NCI-H128 (cell line): ENCODE measurements around the gene EIF4ENIF1.
"Not testable (repeated sequence)": the region's sequence is repeated elsewhere in the genome, so short reads cannot be mapped to it uniquely, and the experiment has no call there.

Experiments
- DNase-seq: peaks from one replicate; lab custom pipeline; 2025; ENCODE audit not compliant: unreplicated experiment; lab: John Stamatoyannopoulos, UW

Gene EIF4ENIF1

GRCh38 chr22:31445642-31446041, 44.0 kb downstream of the EIF4ENIF1 start:
- no peak for DNase-seq

- no peak for DNase-seq
These were observed 46.1 kb downstream of the EIF4ENIF1 start for GRCh38 chr22:31443516-31443915.

- no peak for DNase-seq
These were observed 46.7 kb downstream of the EIF4ENIF1 start for GRCh38 chr22:31442768-31443489.

- no peak for DNase-seq
These were observed 48.0 kb downstream of the EIF4ENIF1 start for GRCh38 chr22:31441652-31442051.

GRCh38 chr22:31440681-31441080, 49.0 kb downstream of the EIF4ENIF1 start:
- no peak for DNase-seq

GRCh38 chr22:31439808-31440207, 49.8 kb downstream of the EIF4ENIF1 start:
- no peak for DNase-seq

GRCh38 chr22:31436132-31436531, 53.5 kb downstream of the EIF4ENIF1 start:
- no peak for DNase-seq

GRCh38 chr22:31431950-31432349, 57.7 kb downstream of the EIF4ENIF1 start:
- no peak for DNase-seq

- no peak for DNase-seq
These were observed 64.2 kb downstream of the EIF4ENIF1 start for GRCh38 chr22:31425331-31426050.

- DNase-seq: not testable (repeated sequence)
These were observed 87.3 kb downstream of the EIF4ENIF1 start for GRCh38 chr22:31402350-31402749.

GRCh38 chr22:31400023-31400397, 89.6 kb downstream of the EIF4ENIF1 start:
- DNase-seq: no peak

- DNase-seq: peak; percentile 83
These were observed 90.2 kb downstream of the EIF4ENIF1 start, which contains the start of gene DRG1 for GRCh38 chr22:31399211-31400022. Gene DRG1 (plus strand): TSS chr22:31399604. CDS start chr22:31399684, 80 bp downstream.

- DNase-seq: no peak
These were observed 91.4 kb downstream of the EIF4ENIF1 start for GRCh38 chr22:31398231-31398630.

GRCh38 chr22:31394326-31394725, 95.3 kb downstream of the EIF4ENIF1 start:
- DNase-seq: no peak

- DNase-seq: no peak
These were observed 95.7 kb downstream of the EIF4ENIF1 start for GRCh38 chr22:31393893-31394292.
